Muscle of back (tissue), 13 donors: ENCODE results near the gene PRICKLE2. TPM values are rescaled to one million over a fixed set of nuclear protein-coding genes. Genes with fewer than 3 reads are reported as not detected.

Experiments
- DNase-seq, 3 donors: peaks; one replicate each; pipeline versions ENCODE4 v3.0.0 to v3.0.0-alpha.2; 2013
- long read RNA-seq, 9 donors: transcript quantifications; one replicate each; lab custom pipeline, GENCODE V29; 2026
- polyA plus RNA-seq, 10 donors: library from polyadenylated mRNA; unstranded; fragments of 120-200 nt; gene quantifications; one replicate each; pipeline ENCODE4 v1.2.1, GENCODE V29; 2013; ENCODE audit not compliant: insufficient read length in 10 of 10

The PRICKLE2 gene
- 10 to 100 TPM in 4 of 10 donors, 1 to 10 TPM in 6; 6.6 to 15.5 (median 9.7) TPM for polyA plus RNA-seq
- long read RNA-seq, donor 1, full-length matches to known transcripts, result 8 of 8 reads
- long read RNA-seq, donor 1, partial matches to known transcripts, result 0 of 8 reads
- long read RNA-seq, donor 1, other reads (novel, unspliced or antisense), result 0 of 8 reads
- long read RNA-seq, donor 2, full-length matches to known transcripts, result 8 of 8 reads
- long read RNA-seq, donor 2, partial matches to known transcripts, result 0 of 8 reads
- long read RNA-seq, donor 2, other reads (novel, unspliced or antisense), result 0 of 8 reads
- long read RNA-seq, donor 3, full-length matches to known transcripts, result 1 of 1 reads
- long read RNA-seq, donor 3, partial matches to known transcripts, result 0 of 1 reads
- long read RNA-seq, donor 3, other reads (novel, unspliced or antisense), result 0 of 1 reads
- long read RNA-seq, donor 4, full-length matches to known transcripts, result 6 of 6 reads
- long read RNA-seq, donor 4, partial matches to known transcripts, result 0 of 6 reads
- long read RNA-seq, donor 4, other reads (novel, unspliced or antisense), result 0 of 6 reads
- long read RNA-seq, donor 5, full-length matches to known transcripts, result 6 of 6 reads
- long read RNA-seq, donor 5, partial matches to known transcripts, result 0 of 6 reads
- long read RNA-seq, donor 5, other reads (novel, unspliced or antisense), result 0 of 6 reads
- long read RNA-seq, donor 6, full-length matches to known transcripts, result 17 of 17 reads
- long read RNA-seq, donor 6, partial matches to known transcripts, result 0 of 17 reads
- long read RNA-seq, donor 6, other reads (novel, unspliced or antisense), result 0 of 17 reads
- long read RNA-seq, donor 7, full-length matches to known transcripts, result 14 of 14 reads
- long read RNA-seq, donor 7, partial matches to known transcripts, result 0 of 14 reads
- long read RNA-seq, donor 7, other reads (novel, unspliced or antisense), result 0 of 14 reads
- long read RNA-seq, donor 8, full-length matches to known transcripts, result 10 of 10 reads
- long read RNA-seq, donor 8, partial matches to known transcripts, result 0 of 10 reads
- long read RNA-seq, donor 8, other reads (novel, unspliced or antisense), result 0 of 10 reads
- long read RNA-seq, donor 9, result 0 reads

GRCh38 chr3:64224826-64225610, at the start of gene PRICKLE2:
Gene PRICKLE2, minus strand, starts transcription at chr3:64225466. Its CDS starts 26,539 bp downstream, at chr3:64198927.
- peak; percentile 83 to 93 (median 87) for DNase-seq

- DNase-seq, result no peak
Observed at GRCh38 chr3:64272842-64273241, 47.6 kb upstream of the PRICKLE2 start.

GRCh38 chr3:64272271-64272670, 47.0 kb upstream of the PRICKLE2 start:
- DNase-seq, result no peak

- DNase-seq, result no peak
Observed at GRCh38 chr3:64271631-64272030, 46.4 kb upstream of the PRICKLE2 start.

GRCh38 chr3:64270866-64271260, 45.6 kb upstream of the PRICKLE2 start:
- no peak for DNase-seq

- DNase-seq, result no peak
Observed at GRCh38 chr3:64270142-64270865, 45.0 kb upstream of the PRICKLE2 start.

- DNase-seq, result no peak
Observed at GRCh38 chr3:64268926-64269325, 43.7 kb upstream of the PRICKLE2 start.

- peak; percentile 71 to 90 (median 79) for DNase-seq
Observed at GRCh38 chr3:64267721-64268604, 42.7 kb upstream of the PRICKLE2 start.

- DNase-seq, result no peak
Observed at GRCh38 chr3:64266983-64267382, 41.7 kb upstream of the PRICKLE2 start.

GRCh38 chr3:64266065-64266931, 41.0 kb upstream of the PRICKLE2 start:
- DNase-seq, result peak; percentile 61 to 96 (median 81)

- no peak for DNase-seq
Observed at GRCh38 chr3:64265646-64266045, 40.4 kb upstream of the PRICKLE2 start.

- peak in 1 of 3 donors; percentile 26 for DNase-seq
Observed at GRCh38 chr3:64264501-64265109, 39.3 kb upstream of the PRICKLE2 start.

- DNase-seq, result no peak
Observed at GRCh38 chr3:64262574-64263114, 37.4 kb upstream of the PRICKLE2 start.

- DNase-seq, result peak in 1 of 3 donors; percentile 64
Observed at GRCh38 chr3:64260431-64260830, 35.2 kb upstream of the PRICKLE2 start.

GRCh38 chr3:64259636-64260035, 34.4 kb upstream of the PRICKLE2 start:
- DNase-seq, result no peak

GRCh38 chr3:64257100-64257755, 32.0 kb upstream of the PRICKLE2 start:
- no peak for DNase-seq

GRCh38 chr3:64255741-64256340, 30.6 kb upstream of the PRICKLE2 start:
- DNase-seq, result no peak
